Middle frontal gyrus (tissue), 1 donor: ENCODE data around the gene DCAF8.

Experiments
- DNase-seq: peaks from one replicate; pipeline ENCODE4 v3.0.0-alpha.2; 2015; ENCODE audit warnings: low spot score; ENCODE audit errors: extremely low spot score

Gene DCAF8

GRCh38 chr1:160205242-160206035 lies 56.9 kb downstream of the DCAF8 start, which contains the start of gene PEA15:
PEA15 (plus strand) TSS chr1:160205384; CDS start chr1:160211545, 6,161 bp downstream.
- no peak for DNase-seq

GRCh38 chr1:160204526-160205241 lies 57.7 kb downstream of the DCAF8 start:
- DNase-seq: no peak

GRCh38 chr1:160200786-160201185 lies 61.6 kb downstream of the DCAF8 start:
- no peak for DNase-seq

GRCh38 chr1:160197231-160197630 lies 65.1 kb downstream of the DCAF8 start:
- DNase-seq: no peak

- no peak for DNase-seq
These were observed 66.2 kb downstream of the DCAF8 start for GRCh38 chr1:160196143-160196542.

GRCh38 chr1:160194737-160195059 lies 67.7 kb downstream of the DCAF8 start:
- no peak for DNase-seq

- no peak for DNase-seq
These were observed 68.3 kb downstream of the DCAF8 start for GRCh38 chr1:160193832-160194736.

GRCh38 chr1:160193091-160193819 lies 69.1 kb downstream of the DCAF8 start:
- peak; percentile 72 for DNase-seq

GRCh38 chr1:160192234-160192633 lies 70.1 kb downstream of the DCAF8 start:
- DNase-seq: no peak

- no peak for DNase-seq
These were observed 70.6 kb downstream of the DCAF8 start for GRCh38 chr1:160191756-160192155.

GRCh38 chr1:160189649-160190625 lies 72.4 kb downstream of the DCAF8 start, which contains the start of gene CASQ1:
CASQ1 (plus strand) TSS chr1:160190575; CDS start chr1:160190752, 177 bp downstream.
- no peak for DNase-seq

- no peak for DNase-seq
These were observed 74.0 kb downstream of the DCAF8 start for GRCh38 chr1:160188341-160188740.

- no peak for DNase-seq
These were observed 74.9 kb downstream of the DCAF8 start for GRCh38 chr1:160187407-160187806.

- DNase-seq: no peak
These were observed 75.6 kb downstream of the DCAF8 start for GRCh38 chr1:160186729-160187128.

GRCh38 chr1:160186246-160186645 lies 76.1 kb downstream of the DCAF8 start:
- no peak for DNase-seq

GRCh38 chr1:160179336-160179735 lies 83.0 kb downstream of the DCAF8 start:
- DNase-seq: no peak

- no peak for DNase-seq
These were observed 83.6 kb downstream of the DCAF8 start for GRCh38 chr1:160178731-160179130.

GRCh38 chr1:160177667-160178066 lies 84.7 kb downstream of the DCAF8 start:
- DNase-seq: no peak

- no peak for DNase-seq
These were observed 85.1 kb downstream of the DCAF8 start for GRCh38 chr1:160177231-160177630.

GRCh38 chr1:160171980-160172379 lies 90.4 kb downstream of the DCAF8 start:
- DNase-seq: no peak
